ENCODE data around the gene SORBS1. TPM values are rescaled to one million over a fixed set of nuclear protein-coding genes. Genes with fewer than 3 reads are reported as not detected.

Gene SORBS1
- total and polyA plus RNA-seq, 8 donors: 34.4 to 713 (median 168) TPM

DNA sequence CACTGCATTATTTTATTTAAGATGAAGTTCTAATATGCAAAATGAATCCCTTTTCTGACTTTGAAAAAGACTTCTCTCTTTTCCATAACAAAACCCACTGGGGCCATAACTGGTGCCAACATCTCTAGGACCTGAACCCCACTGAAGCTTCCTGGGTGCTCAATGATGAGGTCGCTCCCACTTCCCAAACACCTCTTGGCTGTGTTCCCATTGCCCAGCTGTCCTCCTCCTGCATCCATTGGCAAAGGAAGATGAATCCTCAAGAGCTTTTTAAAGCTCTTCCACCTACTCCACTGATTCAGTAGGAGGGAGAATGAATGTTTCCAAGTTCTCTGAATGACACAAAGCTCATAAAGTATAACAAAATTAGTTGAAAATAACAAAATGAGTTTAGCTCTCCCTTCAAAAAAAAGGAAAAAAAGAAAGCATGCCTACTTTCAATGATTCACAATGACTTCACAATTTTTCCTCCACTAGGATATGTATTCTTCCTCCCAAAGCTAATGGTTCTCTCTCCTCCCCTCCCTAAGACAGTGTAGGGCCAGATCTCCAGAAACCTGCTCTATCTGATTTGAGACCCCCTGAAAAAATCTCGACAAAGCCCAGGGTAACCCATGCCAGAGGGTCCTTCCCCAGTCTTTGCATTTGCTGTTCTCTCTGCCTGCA, 64.8 kb downstream of the SORBS1 start:
- 61 to 72% (median 67%) methylated on average over 2 of the region's 2 CpGs for WGBS, 5 donors
- DNase-seq: no peak
- Histone ChIP-seq H3K36me3 (no peaks in the 10 kb centered on the region), H3K4me1 (peaks cover 43 to 85% (median 62%) of the 10 kb centered on the region in 4 donors), H3K9me3 (no peaks in the 10 kb centered on the region), H3K27ac (peak overlapping the region in 4 of 5 donors; percentile 51 to 95 (median 76)), H3K27me3 (no peaks in the 10 kb centered on the region), H3K4me3 (no peak overlapping the region)
- TF ChIP-seq POLR2A (IDR thresholded peaks at IDR 0.05) (no peak), POLR2AphosphoS5 (IDR thresholded peaks at IDR 0.05) (no peak), EP300 (IDR thresholded peaks at IDR 0.05) (no peak)
- TF ChIP-seq, protein P1, sequence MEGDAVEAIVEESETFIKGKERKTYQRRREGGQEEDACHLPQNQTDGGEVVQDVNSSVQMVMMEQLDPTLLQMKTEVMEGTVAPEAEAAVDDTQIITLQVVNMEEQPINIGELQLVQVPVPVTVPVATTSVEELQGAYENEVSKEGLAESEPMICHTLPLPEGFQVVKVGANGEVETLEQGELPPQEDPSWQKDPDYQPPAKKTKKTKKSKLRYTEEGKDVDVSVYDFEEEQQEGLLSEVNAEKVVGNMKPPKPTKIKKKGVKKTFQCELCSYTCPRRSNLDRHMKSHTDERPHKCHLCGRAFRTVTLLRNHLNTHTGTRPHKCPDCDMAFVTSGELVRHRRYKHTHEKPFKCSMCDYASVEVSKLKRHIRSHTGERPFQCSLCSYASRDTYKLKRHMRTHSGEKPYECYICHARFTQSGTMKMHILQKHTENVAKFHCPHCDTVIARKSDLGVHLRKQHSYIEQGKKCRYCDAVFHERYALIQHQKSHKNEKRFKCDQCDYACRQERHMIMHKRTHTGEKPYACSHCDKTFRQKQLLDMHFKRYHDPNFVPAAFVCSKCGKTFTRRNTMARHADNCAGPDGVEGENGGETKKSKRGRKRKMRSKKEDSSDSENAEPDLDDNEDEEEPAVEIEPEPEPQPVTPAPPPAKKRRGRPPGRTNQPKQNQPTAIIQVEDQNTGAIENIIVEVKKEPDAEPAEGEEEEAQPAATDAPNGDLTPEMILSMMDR (IDR thresholded peaks at IDR 0.05): no peak
- intact Hi-C loops (cut with DNase I; ENCODE audit: low total_unique reads): no loop called here

DNA sequence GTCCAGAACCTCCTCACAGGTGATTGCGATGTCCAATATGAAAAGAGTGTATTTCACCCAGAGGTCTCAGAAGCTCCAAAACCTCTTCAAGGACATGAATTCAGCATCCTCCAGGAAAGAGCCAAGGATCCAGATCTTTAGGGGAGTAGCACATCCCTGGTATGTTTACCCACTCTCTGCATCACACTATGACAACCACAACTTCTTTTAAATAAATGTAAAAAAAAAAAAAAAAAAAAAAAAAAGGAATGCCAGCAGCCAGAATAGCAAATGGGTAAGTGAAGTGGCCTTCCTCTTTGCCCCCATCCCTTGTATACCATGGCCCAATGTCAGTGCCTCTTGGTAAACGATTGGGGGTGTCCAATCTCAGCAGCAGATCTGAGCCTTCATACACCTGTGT, 67.3 kb downstream of the SORBS1 start:
- TF ChIP-seq, protein P1 (IDR thresholded peaks at IDR 0.05): no peak
- no peak for TF ChIP-seq POLR2A (IDR thresholded peaks at IDR 0.05)
- TF ChIP-seq EP300 (IDR thresholded peaks at IDR 0.05): no peak
- no peak for TF ChIP-seq POLR2AphosphoS5 (IDR thresholded peaks at IDR 0.05)
- intact Hi-C loops (cut with DNase I; ENCODE audit: low total_unique reads): no loop called here

DNA sequence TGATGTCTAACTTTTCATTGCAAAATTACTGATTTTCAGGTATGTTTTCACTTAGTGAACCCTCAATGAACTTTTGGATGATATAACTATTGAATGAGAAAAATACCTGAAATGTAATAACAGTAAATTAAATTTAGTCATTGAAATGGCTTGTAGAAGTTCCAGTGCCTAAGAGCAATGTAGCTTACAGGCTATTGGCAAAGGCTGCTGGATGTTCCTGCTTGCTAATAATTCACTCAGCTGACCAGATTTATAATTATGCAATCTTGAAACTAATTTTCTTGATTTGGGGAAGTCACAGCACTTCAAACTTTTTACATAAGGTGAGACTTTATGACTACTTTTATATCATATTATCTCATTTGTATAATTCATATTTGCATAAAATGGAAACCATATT, 73.2 kb downstream of the SORBS1 start:
- no peak for TF ChIP-seq POLR2A (IDR thresholded peaks at IDR 0.05)
- no peak for TF ChIP-seq EP300 (IDR thresholded peaks at IDR 0.05)
- TF ChIP-seq, protein P1 (IDR thresholded peaks at IDR 0.05): no peak
- TF ChIP-seq POLR2AphosphoS5 (IDR thresholded peaks at IDR 0.05): no peak
- no peak for DNase-seq
- H3K27me3 ChIP-seq: no peaks in the 10 kb centered on the region

More for the DNA sequence above, 67.3 kb downstream of the SORBS1 start:
- H3K27me3 ChIP-seq: no peaks in the 10 kb centered on the region
- no peak overlapping the region for H3K4me3 ChIP-seq
- H3K4me1 ChIP-seq: peaks cover 23 to 83% (median 54%) of the 10 kb centered on the region in 4 donors
- H3K36me3 ChIP-seq: peaks cover 0 to 17% (median 4%) of the 10 kb centered on the region in 4 donors
- H3K27ac ChIP-seq: peak overlapping the region; percentile 10 to 95 (median 70)
- WGBS, 5 donors: 69 to 91% (median 86%) methylated on average over 2 of the region's 2 CpGs
- no peak for DNase-seq
- H3K9me3 ChIP-seq: no peaks in the 10 kb centered on the region

DNA sequence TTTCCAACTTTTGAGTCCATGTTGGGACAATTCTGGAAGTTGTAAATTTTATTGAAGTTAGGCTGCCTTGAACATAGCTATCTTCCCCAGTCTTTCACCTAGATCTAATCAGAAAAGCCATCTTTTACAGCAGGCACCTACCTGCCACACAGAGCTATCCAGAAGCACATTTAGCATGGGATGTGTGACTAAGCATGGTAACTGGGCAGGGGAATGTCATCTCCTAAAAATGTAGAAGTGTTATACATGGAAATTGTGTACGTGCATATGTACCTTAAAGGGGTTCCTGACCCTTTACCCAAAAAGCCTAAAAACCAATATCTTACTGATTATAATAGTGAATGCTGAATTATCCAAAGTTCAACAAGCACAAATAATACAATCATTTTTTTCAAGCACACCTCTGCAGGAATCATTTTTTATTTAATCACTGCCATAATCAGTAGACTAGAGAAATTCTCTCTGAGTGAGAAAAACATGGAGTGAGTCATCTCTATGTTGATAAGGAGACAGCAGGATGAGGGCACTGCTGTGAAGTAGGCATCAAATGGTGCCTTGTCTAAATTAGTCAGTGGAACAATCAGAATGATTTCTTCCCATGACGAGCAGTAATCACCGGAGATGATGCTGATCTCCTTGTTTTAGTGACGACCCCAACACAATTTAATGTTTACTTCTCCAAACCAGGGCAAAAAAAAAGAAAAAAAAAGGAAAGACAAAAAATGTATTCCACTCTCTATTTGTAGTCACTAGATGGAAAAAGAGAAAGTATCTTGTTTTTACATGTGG, 75.9 kb downstream of the SORBS1 start:
- H3K27me3 ChIP-seq: no peaks in the 10 kb centered on the region
- no peak for DNase-seq
- no peak overlapping the region for H3K4me3 ChIP-seq
- H3K27ac ChIP-seq: peak overlapping the region in 4 of 5 donors; percentile 0 to 95 (median 52)
- intact Hi-C loops (cut with DNase I; ENCODE audit: low total_unique reads): no loop called here
- peaks cover 19 to 81% (median 48%) of the 10 kb centered on the region in 4 donors for H3K4me1 ChIP-seq
- H3K36me3 ChIP-seq: peaks cover 0 to 23% (median 7%) of the 10 kb centered on the region in 4 donors
- no peaks in the 10 kb centered on the region for H3K9me3 ChIP-seq
- 74 to 85% (median 80%) methylated on average over 4 of the region's 4 CpGs for WGBS, 5 donors
- TF ChIP-seq POLR2AphosphoS5 (IDR thresholded peaks at IDR 0.05) (no peak), POLR2A (IDR thresholded peaks at IDR 0.05) (no peak), EP300 (IDR thresholded peaks at IDR 0.05) (no peak)
- TF ChIP-seq, protein P1 (IDR thresholded peaks at IDR 0.05): no peak

More for the DNA sequence above, 73.2 kb downstream of the SORBS1 start:
- peaks cover 6 to 80% (median 43%) of the 10 kb centered on the region in 4 donors for H3K4me1 ChIP-seq
- peak overlapping the region in 4 of 5 donors; percentile 14 to 95 (median 56) for H3K27ac ChIP-seq
- no peaks in the 10 kb centered on the region for H3K9me3 ChIP-seq
- no peak overlapping the region for H3K4me3 ChIP-seq
- peaks cover 0 to 30% (median 7%) of the 10 kb centered on the region in 4 donors for H3K36me3 ChIP-seq
- intact Hi-C loops (cut with DNase I; ENCODE audit: low total_unique reads): no loop called here
